ENCODE data around the gene SH3BP5L.

GRCh38 chr1:248814351-248814750, 11.4 kb downstream of the SH3BP5L start:
- no peak for TF ChIP-seq POLR2A (IDR thresholded peaks at IDR 0.05)
- TF ChIP-seq CTCF (IDR thresholded peaks at IDR 0.05), result no peak
